Iris pigment epithelial cell (primary cell): ENCODE results near the gene ALDOC.
A peak's percentile ranks its signal among the peaks of the same experiment; 100 is the strongest.

Experiments
- DNase-seq: peaks from one replicate; pipeline ENCODE4 v3.0.0-alpha.2; 2011; ENCODE audit warnings: low read depth

ALDOC gene

DNA sequence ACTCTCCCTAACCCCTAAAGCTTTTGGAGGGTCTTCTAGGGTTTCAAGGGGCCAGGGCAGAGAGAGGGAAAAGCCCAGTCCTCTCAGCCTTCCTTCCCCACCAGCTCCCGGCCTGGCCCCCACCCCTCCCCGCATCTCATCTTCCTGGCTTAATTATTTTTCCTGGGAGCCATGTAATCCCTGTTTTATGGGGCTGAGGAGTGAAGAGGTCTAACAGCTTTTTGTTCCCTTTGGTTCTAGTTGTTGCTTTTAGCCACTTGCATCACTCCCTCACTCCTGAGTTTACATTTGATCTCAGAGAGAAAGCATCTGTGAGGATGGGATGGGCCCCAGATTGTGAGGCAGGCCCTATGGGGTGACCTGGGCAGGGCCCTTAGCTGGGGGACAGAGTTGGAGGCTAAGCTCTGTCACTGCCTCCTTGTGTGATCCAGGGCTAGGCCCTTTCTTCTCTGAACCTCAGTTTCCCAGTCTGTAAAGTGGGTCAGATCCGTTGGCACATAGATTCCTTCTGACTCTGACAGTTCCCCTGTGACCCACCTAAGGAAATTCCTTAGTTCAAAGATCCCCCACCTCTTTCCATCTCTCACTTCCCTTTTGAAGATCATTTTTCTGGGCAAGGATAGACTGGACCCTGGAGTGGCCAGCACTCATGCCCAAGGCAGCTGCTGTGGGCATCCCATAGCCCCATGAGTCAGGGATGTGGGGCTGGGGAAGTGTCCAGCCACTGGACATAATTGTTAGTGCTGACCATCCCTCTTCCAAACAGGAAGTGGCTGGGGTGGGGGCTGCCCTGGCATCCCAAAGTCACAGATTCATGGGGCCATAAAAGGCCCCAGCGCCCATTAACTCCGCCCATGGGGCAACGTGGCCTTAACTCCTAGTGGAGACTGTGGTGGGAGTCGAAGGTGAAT is 44.4 kb downstream of the ALDOC start:
- DNase-seq: no peak

DNA sequence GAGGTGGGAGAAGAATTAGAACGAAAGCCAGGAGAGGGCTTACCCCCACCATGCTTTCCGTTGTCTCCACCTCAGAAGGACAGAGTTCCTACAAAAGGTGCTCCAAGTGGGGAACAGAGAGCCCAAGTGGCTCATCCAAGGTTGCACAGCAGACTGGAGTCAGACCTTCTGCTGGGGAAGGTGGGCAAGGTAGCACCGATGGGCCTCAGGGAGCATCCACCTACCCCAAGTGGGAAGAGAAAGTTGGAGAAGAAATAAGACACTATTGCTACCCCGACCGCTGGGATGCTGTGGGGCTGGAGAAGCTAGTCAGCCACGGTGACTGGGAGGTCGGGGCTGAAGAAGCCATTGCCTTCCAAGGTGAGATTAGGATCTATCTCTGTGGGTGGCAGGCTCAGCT is 45.8 kb downstream of the ALDOC start:
- no peak for DNase-seq

DNA sequence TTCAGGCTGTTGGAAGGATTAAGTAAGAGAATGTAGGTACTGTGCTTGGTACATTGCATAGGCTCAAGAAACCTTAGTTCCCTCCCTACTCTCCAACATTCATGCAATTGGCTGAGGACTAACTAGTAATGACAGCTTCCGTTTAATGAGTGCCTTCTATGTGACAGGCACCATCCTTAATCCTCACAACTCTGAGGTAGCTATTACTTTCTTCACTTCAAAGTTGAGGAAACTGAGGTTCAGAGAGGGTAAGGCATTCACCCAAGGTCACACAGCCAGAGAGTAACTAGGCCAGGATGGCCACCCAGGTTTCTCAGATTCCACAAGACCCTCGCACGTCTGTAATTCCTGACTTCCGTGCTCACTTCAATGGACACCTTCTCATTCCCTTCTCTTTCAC is 46.4 kb downstream of the ALDOC start:
- DNase-seq: no peak

DNA sequence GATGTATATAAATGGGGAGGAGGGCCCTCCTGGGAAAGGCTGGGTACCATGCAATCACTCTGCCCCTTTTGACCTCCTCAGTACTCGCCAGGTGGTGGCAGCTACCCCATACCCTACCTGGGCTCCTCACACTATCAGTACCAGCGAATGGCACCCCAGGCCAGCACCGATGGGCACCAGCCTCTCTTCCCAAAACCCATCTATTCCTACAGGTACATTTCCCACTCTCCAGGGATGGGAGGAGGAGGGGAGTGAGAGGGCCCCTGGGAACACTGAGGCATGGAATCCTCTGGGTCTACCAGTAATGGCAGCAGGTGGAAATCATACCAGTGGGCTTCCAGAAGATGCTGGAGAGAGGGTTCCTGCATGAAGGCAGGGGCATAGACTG is 47.7 kb downstream of the ALDOC start:
- DNase-seq: no peak

DNA sequence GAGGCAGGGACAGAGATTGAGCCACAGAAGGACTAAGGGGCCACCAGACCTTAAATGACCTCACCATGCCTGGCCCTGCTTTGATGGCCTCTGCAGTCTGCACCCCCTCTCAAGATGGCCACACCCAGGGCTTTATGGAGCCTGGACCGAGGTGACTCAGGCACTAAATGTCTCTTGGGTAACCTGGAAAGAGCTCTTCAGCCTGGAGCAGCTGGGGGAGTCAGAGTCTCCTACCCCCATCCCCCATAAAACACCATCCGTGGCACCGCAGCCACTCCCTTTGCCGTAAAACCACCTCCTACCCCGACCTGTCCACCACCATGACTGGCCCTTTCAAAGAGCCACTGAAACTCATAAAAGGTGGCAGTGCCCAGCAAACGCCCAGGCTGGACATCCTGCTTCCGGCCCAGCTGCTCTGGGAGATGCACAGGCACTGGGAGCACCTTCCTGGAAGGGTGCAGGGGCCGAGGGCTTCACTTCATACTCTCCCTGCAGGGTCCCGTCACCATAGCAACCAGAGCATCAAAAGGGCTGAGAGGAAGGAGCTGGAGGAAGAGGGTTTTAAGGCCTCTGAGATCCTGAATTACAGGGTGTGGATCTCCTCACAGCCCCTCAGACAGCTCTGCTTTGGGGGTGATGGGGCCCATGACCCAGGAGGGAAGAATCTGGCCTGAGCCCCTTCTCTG is 48.2 kb downstream of the ALDOC start:
- DNase-seq: no peak

DNA sequence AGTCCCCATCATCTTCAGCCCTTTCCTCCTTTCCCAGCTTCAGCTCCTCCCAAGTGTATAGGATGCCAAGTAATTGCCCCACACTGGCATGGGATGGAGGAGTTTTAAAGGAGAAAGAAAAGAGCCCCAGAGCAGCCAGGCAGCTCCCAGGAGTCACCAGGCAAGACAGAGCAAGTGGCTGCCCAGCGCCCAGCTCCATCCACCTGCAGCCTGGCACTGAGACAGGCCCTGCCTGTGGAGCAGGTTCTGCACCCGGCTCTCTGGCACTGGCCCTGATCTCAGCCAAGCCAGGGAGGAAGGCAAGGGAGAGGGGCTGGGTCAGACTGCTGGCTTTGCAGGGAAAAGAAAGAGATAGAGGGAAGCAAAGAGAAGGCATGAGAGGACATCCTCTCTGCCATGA is 48.8 kb downstream of the ALDOC start:
- no peak for DNase-seq

DNA sequence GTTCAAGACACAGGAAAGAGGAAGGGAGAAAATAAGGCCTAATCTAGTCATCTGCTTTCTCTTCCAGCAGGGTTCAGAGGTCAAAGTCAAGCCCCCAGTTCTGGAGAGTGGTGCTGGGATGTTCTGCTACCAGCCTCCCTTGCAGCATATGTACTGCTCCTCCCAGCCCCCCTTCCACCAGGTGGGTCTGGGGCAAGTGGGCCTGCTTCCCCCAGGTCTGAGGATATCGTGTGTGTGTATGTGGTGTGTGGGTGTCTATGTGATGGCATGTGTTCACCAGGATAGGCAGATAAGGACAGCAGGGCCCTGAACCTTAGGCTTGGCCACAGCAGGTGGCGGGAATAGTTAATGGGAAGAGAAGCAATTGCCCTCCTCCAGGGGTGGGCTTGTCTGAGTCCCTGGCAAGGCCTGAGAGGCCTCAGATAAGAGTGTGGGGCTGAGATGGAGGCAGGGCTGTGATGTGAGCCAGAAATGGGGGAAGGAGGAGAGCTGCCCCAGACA is 49.5 kb downstream of the ALDOC start:
- DNase-seq: no peak

DNA sequence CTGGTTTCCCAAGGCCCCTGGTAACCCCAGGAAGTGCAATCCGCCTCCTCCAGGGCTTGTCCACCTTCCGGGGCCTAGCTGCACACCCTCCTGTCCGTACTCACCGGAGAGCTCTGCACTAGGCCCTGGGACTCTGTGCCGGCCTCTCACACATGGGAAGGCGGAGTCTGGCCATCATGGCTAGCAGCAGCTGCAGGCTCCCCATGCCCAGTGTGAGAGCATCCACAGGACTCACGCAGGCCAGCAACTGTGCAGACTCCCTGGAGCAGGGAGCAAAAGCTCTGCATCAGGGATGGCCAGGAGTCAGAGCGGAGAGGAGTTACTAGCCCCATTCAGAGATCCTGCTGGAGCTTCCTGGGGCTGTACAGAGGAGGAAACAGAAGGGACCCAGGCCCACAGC is 50.3 kb downstream of the ALDOC start:
- DNase-seq: no peak

DNA sequence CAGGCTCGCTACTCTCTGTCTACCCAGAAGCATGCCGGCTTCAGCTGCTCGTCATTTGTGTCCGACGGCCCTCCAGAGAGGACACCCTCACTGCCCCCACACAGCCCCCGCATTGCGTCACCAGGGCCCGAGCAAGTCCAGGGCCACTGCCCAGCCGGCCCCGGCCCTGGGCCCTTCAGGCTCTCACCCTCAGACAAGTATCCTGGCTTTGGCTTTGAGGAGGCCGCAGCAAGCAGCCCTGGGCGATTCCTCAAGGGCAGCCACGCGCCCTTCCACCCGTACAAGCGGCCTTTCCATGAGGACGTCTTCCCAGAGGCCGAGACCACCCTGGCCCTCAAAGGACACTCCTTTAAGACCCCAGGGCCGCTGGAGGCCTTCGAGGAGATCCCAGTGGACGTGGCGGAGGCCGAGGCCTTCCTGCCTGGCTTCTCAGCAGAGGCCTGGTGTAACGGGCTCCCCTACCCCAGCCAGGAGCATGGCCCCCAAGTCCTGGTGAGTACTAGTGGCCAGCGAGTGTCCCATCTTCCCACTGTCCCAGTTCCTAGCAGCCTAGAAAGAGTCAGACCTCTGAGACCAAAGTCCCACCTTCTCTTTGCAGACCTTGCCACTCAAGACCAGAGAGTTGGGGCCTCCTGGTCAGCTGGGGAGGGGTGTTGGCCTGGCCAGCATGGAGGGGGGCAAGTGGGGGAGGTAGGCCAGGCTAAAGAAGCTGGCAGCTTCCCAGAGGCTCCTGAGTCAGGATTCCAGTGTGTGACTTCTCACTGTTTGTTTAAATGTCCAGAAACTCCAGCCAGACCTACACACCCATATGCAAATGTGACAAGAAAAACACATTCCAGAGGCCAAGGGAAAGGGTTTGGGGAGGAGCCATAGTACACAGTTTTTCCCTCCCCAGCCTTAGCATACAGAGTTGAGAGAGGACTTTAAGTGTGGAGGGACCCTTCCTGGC is 51.9 kb downstream of the ALDOC start:
- peak; percentile 71 for DNase-seq

DNA sequence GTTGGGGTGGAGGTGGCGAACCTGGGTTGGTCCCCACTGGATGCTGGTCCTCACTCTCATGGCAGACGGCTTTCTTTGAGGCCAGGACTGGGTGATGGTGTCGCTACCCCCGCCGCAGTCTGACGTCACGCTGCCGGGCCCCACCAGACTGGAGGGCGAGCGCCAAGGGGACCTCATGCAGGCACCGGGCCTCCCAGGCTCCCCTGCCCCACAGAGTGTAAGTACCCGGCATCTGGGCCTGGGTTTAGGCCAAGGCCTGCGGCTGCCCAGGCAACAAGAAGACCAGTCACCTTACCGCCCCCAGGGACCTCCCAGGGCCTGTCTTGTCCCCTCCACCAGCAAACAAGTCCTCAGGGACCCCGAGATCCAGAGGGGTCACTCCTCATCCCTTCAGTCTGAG is 52.8 kb downstream of the ALDOC start:
- DNase-seq: no peak

DNA sequence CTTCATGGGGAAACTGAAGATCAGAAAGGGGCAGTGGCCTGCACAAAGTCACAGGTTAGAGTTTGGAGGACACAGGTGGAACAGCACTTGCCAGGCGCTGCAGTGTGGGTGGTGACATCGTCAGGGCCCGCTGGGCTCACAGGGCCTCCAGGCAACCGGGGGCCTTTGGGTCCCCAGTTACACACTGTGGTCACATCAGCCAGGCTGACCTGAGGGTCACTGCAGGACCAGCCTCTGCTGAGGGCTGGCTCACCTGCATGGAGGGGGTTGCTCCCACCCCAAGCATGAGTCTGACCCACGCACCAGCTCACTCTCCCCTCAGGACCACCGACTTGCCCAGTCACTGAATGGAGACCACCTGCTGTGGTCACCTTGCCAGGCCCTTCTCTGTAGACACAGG is 53.5 kb downstream of the ALDOC start:
- no peak for DNase-seq
